ENCODE results near the gene CDC42EP4. TPM values are rescaled to one million over a fixed set of nuclear protein-coding genes. Genes with fewer than 3 reads are reported as not detected.

CDC42EP4 gene
- total and polyA plus RNA-seq, 9 of the 15 experiments (the other 6 are each of a cell fraction or from before 2014, with no cell fraction given) = 0.65 to 20.8 (median 12.3) TPM

DNA sequence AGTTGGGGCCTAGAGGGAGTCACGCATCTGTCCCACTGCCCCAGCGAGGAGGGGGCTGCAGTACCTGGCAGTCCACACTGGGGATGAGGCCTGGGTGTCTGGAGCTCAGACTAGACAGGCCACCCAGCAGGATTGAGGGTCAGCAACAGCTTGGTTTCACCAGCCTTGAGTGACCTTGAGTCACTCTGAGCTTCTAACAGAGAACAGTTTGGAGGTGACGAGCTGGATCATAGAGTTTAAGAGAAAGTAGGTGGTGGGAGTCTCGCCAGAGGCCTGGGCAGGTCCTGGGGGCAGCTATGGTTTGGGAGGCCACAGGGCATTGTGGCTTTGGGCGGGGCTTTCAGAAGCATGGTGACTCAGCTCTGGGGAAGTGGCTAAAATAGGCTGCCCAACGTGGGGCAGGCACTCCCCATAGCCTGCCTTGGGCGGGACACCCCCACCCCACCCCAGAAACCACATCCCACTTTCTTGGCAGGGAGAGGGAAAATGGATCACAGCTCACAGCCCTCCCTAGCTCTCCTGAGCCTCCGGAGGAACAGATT is 20.5 kb downstream of the CDC42EP4 start (continued):
- TF ChIP-seq, protein P1, sequence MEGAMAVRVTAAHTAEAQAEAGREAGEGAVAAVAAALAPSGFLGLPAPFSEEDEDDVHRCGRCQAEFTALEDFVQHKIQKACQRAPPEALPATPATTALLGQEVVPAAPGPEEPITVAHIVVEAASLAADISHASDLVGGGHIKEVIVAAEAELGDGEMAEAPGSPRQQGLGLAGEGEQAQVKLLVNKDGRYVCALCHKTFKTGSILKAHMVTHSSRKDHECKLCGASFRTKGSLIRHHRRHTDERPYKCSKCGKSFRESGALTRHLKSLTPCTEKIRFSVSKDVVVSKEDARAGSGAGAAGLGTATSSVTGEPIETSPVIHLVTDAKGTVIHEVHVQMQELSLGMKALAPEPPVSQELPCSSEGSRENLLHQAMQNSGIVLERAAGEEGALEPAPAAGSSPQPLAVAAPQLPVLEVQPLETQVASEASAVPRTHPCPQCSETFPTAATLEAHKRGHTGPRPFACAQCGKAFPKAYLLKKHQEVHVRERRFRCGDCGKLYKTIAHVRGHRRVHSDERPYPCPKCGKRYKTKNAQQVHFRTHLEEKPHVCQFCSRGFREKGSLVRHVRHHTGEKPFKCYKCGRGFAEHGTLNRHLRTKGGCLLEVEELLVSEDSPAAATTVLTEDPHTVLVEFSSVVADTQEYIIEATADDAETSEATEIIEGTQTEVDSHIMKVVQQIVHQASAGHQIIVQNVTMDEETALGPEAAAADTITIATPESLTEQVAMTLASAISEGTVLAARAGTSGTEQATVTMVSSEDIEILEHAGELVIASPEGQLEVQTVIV (CRISPR knock-in tag; IDR thresholded peaks at IDR 0.05; ENCODE audit: borderline replicate concordance) = no peak
- TF ChIP-seq HNRNPLL (IDR thresholded peaks at IDR 0.05; ENCODE audit: low read depth, low read length, poor library complexity, severe bottlenecking) (no peak), XRCC3 (IDR thresholded peaks at IDR 0.05) (no peak), MCM7 (IDR thresholded peaks at IDR 0.05) (no peak), JUN (IDR thresholded peaks at IDR 0.05; ENCODE audit: borderline replicate concordance, low read depth, low read length) (peak; percentile 57; the same call in 1 of the 2 replicates), JUN (CRISPR knock-in tag; IDR thresholded peaks at IDR 0.05; ENCODE audit: borderline replicate concordance) (no peak), SNRNP70 (optimal IDR thresholded peaks at IDR 0.05; ENCODE audit: low read depth, low read length) (no peak), DACH1 (IDR thresholded peaks at IDR 0.05; ENCODE audit: partially characterized antibody) (no peak), TAF15 (IDR thresholded peaks at IDR 0.05; ENCODE audit: low read depth, low read length) (no peak), FUS (optimal IDR thresholded peaks at IDR 0.05; ENCODE audit: low read depth, low read length) (no peak), ZNF263 (CRISPR knock-in tag; IDR thresholded peaks at IDR 0.05; ENCODE audit: borderline replicate concordance) (no peak), THRAP3 (IDR thresholded peaks at IDR 0.05; ENCODE audit: borderline replicate concordance) (no peak), ZC3H8 (IDR thresholded peaks at IDR 0.05) (no peak), ZNF431 (CRISPR knock-in tag; IDR thresholded peaks at IDR 0.05) (no peak), CAMTA2 (CRISPR knock-in tag; conservative IDR thresholded peaks at IDR 0.05) (no peak)
- TF ChIP-seq, protein P2, sequence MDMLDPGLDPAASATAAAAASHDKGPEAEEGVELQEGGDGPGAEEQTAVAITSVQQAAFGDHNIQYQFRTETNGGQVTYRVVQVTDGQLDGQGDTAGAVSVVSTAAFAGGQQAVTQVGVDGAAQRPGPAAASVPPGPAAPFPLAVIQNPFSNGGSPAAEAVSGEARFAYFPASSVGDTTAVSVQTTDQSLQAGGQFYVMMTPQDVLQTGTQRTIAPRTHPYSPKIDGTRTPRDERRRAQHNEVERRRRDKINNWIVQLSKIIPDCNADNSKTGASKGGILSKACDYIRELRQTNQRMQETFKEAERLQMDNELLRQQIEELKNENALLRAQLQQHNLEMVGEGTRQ (CRISPR knock-in tag; IDR thresholded peaks at IDR 0.05) = no peak
- TF ChIP-seq, protein P3, sequence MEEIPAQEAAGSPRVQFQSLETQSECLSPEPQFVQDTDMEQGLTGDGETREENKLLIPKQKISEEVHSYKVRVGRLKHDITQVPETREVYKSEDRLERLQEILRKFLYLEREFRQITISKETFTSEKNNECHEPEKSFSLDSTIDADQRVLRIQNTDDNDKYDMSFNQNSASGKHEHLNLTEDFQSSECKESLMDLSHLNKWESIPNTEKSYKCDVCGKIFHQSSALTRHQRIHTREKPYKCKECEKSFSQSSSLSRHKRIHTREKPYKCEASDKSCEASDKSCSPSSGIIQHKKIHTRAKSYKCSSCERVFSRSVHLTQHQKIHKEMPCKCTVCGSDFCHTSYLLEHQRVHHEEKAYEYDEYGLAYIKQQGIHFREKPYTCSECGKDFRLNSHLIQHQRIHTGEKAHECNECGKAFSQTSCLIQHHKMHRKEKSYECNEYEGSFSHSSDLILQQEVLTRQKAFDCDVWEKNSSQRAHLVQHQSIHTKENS (CRISPR knock-in tag; IDR thresholded peaks at IDR 0.05) = no peak
- TF ChIP-seq, protein P4, sequence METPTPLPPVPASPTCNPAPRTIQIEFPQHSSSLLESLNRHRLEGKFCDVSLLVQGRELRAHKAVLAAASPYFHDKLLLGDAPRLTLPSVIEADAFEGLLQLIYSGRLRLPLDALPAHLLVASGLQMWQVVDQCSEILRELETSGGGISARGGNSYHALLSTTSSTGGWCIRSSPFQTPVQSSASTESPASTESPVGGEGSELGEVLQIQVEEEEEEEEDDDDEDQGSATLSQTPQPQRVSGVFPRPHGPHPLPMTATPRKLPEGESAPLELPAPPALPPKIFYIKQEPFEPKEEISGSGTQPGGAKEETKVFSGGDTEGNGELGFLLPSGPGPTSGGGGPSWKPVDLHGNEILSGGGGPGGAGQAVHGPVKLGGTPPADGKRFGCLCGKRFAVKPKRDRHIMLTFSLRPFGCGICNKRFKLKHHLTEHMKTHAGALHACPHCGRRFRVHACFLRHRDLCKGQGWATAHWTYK (CRISPR knock-in tag; IDR thresholded peaks at IDR 0.05) = no peak
- TF ChIP-seq, protein P5, sequence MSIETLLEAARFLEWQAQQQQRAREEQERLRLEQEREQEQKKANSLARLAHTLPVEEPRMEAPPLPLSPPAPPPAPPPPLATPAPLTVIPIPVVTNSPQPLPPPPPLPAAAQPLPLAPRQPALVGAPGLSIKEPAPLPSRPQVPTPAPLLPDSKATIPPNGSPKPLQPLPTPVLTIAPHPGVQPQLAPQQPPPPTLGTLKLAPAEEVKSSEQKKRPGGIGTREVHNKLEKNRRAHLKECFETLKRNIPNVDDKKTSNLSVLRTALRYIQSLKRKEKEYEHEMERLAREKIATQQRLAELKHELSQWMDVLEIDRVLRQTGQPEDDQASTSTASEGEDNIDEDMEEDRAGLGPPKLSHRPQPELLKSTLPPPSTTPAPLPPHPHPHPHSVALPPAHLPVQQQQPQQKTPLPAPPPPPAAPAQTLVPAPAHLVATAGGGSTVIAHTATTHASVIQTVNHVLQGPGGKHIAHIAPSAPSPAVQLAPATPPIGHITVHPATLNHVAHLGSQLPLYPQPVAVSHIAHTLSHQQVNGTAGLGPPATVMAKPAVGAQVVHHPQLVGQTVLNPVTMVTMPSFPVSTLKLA (conservative IDR thresholded peaks at IDR 0.05) = no peak
- TF ChIP-seq, protein P6, sequence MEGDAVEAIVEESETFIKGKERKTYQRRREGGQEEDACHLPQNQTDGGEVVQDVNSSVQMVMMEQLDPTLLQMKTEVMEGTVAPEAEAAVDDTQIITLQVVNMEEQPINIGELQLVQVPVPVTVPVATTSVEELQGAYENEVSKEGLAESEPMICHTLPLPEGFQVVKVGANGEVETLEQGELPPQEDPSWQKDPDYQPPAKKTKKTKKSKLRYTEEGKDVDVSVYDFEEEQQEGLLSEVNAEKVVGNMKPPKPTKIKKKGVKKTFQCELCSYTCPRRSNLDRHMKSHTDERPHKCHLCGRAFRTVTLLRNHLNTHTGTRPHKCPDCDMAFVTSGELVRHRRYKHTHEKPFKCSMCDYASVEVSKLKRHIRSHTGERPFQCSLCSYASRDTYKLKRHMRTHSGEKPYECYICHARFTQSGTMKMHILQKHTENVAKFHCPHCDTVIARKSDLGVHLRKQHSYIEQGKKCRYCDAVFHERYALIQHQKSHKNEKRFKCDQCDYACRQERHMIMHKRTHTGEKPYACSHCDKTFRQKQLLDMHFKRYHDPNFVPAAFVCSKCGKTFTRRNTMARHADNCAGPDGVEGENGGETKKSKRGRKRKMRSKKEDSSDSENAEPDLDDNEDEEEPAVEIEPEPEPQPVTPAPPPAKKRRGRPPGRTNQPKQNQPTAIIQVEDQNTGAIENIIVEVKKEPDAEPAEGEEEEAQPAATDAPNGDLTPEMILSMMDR (IDR thresholded peaks at IDR 0.05 in 2 of 3, conservative IDR thresholded peaks at IDR 0.05 in 1 of 3; ENCODE audit: insufficient read depth in 2 of 3, low read depth in 1 of 3, low read length in 3 of 3) = no peak
